ENCODE data around the gene AP2A2.
"Not testable (repeated sequence)": the region's sequence is repeated elsewhere in the genome, so short reads cannot be mapped to it uniquely, and the experiment has no call there.

The AP2A2 gene

DNA sequence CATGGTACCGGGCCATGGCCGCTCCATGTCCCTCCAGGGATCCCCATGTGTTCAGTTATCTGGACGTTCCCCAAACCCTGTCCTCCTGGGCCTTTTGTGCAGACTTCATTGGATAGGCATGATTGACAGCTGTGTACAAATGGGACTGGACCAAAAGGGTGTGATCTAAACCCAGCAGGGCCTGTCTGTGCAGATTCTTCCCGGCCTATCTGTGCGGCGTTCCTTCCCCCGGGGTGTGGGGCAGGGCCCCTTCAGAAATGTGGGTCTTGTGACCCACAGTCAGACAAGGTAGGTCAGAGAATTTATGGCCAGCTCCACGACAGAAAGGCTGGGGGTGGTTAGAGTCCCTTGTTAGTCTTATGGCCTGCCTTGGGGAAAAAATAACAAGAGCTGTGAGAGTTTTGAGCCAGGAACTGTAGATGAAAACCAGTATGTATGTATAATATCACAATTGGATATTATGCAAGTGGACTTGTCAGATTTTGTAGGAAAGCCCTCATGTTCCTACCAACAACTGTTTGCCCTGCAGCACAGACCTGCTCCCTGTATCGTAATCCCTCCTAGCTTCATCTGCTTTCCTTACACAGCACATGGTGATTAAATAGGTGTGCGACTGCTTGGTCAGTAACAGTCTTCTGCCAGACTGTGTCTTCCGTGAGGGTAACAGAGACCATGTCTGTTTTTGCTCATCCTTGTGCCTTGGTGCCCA lies 31.7 kb downstream of the AP2A2 start:
- no peak for DNase-seq

- no peak for DNase-seq
Measured at GRCh38 chr11:958101-958500, 32.4 kb downstream of the AP2A2 start.

DNA sequence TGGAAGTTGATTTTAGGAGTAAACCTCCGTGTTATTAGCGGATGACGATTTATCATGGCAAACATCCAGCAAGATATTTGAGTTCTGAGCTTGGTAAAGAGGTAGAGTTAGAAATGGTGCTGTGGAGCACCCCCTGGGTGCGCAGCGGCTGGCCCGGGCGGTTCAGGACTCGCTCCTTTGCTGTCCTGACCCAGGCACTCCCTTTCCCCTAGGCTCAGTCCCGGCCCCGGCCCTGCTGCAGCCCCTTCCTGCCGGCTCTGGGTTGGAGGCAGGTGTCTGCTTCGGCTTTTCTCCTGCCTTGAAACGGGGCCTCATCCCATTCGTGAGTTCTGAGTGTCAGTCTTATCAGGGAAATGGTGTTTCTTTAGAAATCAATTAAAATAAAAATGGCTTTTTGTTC lies 33.4 kb downstream of the AP2A2 start:
- no peak for DNase-seq

GRCh38 chr11:959608-960007 lies 33.9 kb downstream of the AP2A2 start:
- DNase-seq: no peak

- not testable (repeated sequence) for DNase-seq
Measured at GRCh38 chr11:961310-961920, 35.7 kb downstream of the AP2A2 start.

DNA sequence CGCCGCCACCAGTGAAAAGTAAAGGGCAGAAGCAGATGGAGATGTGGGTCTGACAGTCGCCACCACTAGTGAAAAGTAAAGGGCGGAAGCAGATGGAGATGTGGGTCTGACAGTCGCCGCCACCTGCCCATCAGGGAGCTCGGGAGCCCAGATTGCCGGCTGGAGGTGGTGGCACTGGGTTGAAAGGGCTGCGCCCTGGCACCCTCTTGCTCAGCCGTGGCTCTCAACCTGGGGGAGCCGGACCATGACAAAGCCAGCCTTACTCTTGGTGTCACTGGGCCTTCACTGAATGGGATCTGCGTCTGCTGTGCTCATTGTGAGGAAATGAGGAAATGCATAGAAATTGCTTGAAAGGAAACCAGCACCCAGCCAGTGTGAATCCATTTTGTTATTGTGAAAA lies 36.3 kb downstream of the AP2A2 start:
- no peak for DNase-seq

- DNase-seq: no peak
Measured at GRCh38 chr11:962688-963087, 37.0 kb downstream of the AP2A2 start.

DNA sequence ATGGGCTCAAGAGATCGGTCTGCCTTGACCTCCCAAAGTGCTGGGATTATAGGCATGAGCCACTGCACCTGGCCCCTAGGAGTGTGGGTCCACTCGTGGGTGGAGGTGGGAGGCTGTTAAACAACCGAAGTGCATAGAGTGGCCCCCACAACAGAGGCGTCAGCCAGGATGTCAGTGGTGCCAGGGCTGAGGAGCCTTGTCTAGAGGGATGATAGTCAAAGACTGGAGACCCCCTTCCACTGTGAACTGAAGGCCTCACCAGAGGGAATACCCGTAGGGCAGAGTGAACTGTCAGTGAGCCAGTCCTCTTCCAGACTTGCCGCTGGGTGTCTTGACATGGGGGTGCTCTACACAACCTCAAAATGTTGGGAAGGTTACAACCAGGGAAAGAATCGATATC lies 38.2 kb downstream of the AP2A2 start:
- DNase-seq: no peak

GRCh38 chr11:965206-965775 lies 39.6 kb downstream of the AP2A2 start:
- no peak for DNase-seq

DNA sequence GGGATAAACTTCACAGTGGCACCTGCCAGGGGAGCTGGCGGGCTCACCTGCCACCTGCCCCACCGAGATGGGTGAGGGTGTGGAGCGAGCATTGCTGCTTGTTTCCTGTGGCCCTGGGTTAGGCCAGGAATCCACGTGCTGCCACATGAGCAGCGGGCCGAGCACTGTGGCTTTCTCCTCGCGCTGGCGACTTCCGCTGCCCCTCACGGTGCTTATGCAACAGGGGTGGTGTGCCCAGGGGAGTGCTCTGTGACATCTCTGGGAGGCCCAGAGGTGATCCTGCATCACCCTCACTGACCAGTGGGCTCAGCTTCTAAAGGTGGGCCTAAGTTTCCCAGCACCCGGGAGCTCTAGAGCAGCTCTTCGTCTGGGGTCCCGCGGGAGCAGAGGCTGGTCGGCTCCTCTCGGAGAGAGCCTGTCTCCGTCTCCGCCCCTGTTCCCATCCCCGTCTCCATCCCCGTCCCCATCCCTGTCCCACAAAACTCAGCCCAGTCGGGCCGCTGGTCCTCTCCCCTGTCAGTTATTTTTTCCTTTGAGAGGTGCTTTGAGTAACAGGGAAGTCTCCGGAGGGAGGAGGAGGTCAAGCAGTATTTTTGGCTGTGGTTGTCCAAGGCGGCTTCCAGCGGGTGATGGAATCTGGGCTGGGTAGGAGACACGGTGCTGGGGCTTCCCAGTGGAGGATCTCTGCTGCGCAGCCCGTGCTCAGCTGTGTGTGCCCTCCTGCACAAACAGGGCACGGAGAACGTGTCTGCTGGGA lies 42.5 kb downstream of the AP2A2 start:
- no peak for DNase-seq

GRCh38 chr11:968822-969221 lies 43.2 kb downstream of the AP2A2 start:
- DNase-seq: no peak

DNA sequence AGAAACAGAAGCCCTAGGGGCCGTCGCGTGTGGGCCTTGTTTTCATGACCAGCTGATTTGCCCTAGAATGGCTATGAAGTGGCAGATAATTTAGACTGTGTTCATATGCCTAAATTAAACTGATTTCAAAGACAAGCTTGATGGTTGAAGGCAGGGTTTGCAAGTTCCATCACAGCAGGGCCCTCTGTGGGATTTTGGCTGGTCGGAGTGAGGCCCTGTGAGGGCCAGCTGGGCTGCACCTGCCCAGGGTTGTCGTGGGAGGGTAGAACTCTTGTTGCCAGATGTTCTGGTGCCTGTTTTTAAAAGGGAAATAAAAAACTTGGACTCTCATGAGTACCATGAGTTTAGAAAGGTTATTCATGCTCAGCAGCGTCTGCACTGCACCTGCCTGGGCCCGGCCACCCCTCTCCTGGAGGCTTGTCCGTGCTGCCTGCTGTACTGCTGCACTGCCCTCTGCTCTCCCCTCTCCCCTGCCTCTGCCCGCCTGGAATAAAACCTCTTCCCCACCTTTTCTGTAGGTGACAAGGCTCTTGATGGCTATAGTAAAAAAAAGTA lies 44.1 kb downstream of the AP2A2 start:
- no peak for DNase-seq

DNA sequence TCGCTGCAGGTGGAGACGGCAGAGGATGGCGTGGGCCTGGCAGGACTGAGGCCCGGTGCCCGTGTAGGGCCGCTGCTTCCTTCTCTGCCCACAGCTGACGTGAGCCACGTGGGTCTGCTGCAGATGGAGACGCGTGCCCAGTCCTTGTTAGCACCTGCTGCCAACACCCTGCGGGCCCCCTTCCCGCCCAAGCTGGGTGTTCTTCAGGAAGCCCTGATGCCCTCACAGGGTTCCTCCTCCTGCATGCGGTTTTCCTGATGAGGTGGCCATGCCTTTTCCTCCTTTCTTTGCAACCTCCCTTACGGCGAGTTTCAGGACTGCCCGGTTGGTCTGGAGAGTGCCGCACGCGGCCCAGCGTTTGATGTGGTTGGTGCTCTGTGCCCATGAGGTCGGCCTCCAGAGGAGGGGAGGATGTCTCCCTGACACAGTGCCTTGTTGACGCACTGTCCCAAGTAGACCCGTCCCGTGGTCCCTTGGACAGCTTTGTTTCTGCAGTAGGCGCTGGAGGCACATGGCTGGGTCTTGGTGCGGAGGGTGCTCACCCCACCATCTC lies 44.7 kb downstream of the AP2A2 start:
- no peak for DNase-seq

DNA sequence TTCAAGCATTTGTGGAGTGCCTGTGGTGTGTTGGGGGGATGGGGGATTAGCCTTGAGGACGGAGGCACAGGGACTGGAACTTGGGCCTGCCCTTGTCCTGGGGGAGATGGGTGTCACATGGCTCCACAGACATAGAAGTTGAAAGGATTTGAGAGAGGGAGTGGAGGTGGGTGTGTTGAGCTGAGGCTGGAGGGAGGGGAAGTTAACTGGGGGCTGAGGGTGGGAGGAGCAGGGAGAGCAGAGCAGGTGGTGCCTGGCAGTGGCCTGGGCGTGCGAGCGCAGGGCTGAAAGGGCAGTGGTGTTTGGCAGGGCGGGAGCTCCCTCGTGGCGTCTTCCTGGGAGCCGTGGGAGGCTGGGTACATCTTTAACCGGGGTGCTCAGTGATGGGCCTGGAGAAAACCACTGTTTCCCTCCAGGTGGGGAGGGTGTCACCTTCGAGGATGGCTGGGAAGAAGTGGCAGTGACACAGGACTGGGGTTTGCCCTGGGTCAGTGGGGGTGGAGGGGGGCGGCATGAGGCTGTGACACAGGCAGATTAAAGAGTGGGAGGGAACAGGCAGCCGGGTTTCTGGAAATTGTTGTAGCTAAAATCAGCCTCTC lies 45.5 kb downstream of the AP2A2 start:
- DNase-seq: no peak

DNA sequence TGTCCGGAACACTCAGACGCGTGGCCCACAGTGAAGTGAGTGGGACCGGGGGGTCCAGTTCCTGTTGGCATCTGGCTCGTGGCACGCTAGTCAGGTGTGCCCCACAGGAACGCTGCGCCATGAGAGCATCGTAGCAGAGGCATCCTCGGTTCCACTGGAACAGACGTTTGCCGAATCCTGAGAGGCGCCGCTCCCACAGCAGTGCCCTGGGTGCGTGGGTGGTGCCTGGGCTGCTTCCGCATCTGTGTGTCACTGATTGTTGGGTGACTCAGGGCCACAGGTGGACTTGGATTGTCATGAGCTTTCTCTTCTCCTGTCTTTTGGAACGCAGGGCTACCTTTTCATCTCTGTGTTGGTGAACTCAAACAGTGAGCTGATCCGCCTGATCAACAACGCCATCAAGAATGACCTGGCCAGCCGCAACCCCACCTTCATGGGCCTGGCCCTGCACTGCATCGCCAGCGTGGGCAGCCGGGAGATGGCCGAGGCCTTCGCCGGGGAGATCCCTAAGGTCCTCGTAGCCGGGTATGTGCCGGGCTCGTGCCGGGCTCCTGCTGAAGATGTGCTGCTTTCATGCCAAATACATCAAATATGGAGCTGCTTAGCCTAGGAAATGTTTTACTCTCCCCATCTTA lies 46.2 kb downstream of the AP2A2 start:
- DNase-seq: no peak

- DNase-seq: no peak
Measured at GRCh38 chr11:972523-973211, 47.0 kb downstream of the AP2A2 start.

DNA sequence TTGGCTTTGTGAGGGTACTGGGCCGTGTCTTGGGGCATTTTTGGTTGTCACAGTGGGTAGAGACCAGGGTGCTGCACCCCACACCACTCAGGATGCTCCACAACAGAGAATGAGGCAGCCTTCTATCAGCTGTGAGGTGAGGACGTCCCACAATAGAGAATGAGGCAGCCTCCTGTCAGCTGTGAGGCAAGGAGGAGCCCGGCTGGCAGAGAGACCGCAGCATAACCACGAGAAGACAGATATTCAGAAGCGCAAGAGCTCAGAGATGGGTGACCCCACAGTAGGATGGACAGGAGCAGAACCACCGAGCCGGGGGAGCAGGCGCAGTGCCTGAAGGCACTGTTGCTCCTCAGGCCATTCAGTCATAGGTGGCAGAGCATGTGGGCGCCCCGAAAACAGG lies 47.6 kb downstream of the AP2A2 start:
- no peak for DNase-seq

- DNase-seq: not testable (repeated sequence)
Measured at GRCh38 chr11:975376-975775, 49.7 kb downstream of the AP2A2 start.

DNA sequence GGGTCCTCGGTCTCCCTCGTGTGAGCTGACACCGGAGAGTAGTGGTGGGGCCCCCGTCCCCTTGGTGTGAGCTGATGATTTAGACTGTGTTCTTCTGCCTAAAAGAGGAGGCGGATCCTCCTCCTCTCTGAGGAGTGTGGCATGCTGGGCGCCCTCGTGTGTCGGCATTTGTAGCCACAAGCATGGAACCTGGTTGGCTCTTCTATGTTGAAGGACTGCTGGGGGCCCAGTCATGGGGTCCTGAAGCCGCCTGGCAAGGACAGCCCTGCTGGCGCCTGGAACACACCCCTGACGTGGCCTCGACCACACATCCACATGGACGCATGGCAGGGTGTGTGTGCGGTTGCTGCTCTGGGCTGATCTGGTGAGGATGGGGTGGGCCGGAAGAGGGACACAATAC lies 50.2 kb downstream of the AP2A2 start:
- no peak for DNase-seq

- no peak for DNase-seq
Measured at GRCh38 chr11:976431-977160, 50.9 kb downstream of the AP2A2 start.
